DMS153 (cell line): ENCODE data around the gene MZT1.

Experiments used
- DNase-seq: peaks from one replicate; lab custom pipeline; 2025; lab: John Stamatoyannopoulos, UW

The MZT1 gene

GRCh38 chr13:72680353-72680752, 47.1 kb downstream of the MZT1 start:
- no peak for DNase-seq

- DNase-seq, result no peak
Measured at GRCh38 chr13:72678312-72678711, 49.1 kb downstream of the MZT1 start.

DNA sequence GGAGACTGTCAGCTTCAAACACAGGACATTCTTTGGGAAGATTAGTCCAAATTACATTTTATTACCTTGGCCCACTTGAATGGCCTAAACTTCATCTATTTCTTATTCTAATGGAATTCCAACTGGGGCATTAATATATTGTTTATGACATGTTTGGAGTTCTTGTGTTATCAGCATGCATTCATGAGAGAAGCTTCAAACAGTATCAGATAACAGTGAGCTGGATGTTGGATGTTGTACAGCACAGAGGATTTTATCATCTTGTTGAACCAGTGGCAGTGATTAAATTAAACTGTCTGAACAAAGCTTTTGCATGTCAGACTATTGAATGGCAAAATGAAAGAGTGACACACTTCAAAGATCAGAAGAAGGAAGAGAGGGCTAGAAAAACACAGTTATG, 50.0 kb downstream of the MZT1 start:
- DNase-seq, result peak; percentile 46

- DNase-seq, result no peak
Measured at GRCh38 chr13:72666391-72666790, 61.0 kb downstream of the MZT1 start.

DNA sequence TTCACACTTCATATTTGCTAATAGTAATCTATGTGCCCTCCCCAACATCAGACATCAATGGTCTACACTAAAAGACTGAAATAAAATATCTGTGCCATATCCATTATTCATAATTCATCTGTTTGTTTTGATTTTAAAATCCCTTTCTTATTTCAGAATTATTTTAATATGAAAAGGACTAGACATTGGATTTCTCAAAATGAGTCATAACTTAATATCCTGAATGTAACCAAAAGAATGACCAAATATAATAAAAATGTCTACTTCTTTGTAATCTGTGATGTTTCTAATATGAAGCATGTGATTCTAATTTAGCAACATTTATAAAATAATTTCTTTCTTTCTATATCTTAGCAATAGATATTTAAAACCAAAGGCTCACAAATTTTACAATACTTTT, 64.9 kb downstream of the MZT1 start:
- no peak for DNase-seq
